DOHH2 (cell line): Measurements from ENCODE around the gene TRIM27.

Source experiments
- H3F3A ChIP-seq: fragments of 200-600 bp; sonication (generic), shearing (Covaris generic); 2 replicates; pipeline ENCODE4 v1.6.0; 2016; ENCODE audit warnings: antibody characterized with exemption, mild to moderate bottlenecking; ENCODE audit not compliant: control insufficient read depth, insufficient read depth
- H3K27ac ChIP-seq: fragments of 200-600 bp; sonication (generic); 2 replicates; pipeline ENCODE4 v1.5.1; 2014; ENCODE audit warnings: low read depth, mild to moderate bottlenecking, low read length, moderate library complexity
- H3K27me3 ChIP-seq: fragments of 200-600 bp; sonication (generic); 2 replicates; pipeline ENCODE4 v1.6.1; 2014; ENCODE audit warnings: mild to moderate bottlenecking, low read length, mixed read lengths; ENCODE audit not compliant: control insufficient read depth
- H3K36me3 ChIP-seq: fragments of 200-600 bp; sonication (generic); 2 replicates; pipeline ENCODE4 v1.6.1; 2014; ENCODE audit warnings: mild to moderate bottlenecking, low read length, moderate library complexity, mixed read lengths; ENCODE audit not compliant: control insufficient read depth
- H3K4me1 ChIP-seq: fragments of 200-600 bp; sonication (generic); 2 replicates; pipeline ENCODE4 v1.6.1; 2014; ENCODE audit warnings: mild to moderate bottlenecking, low read length, mixed read lengths; ENCODE audit not compliant: control insufficient read depth
- H3K4me2 ChIP-seq: fragments of 200-600 bp; sonication (generic); 2 replicates; pipeline ENCODE4 v1.6.0; 2014; ENCODE audit warnings: mild to moderate bottlenecking, low read length, moderate library complexity
- H3K4me3 ChIP-seq: fragments of 200-600 bp; sonication (generic); 2 replicates; pipeline ENCODE4 v1.5.1; 2014; ENCODE audit warnings: mild to moderate bottlenecking, low read length, mixed read lengths
- H3K79me2 ChIP-seq: fragments of 200-600 bp; sonication (generic); 2 replicates; pipeline ENCODE4 v1.6.1; 2014; ENCODE audit warnings: mild to moderate bottlenecking, low read length, mixed read lengths; ENCODE audit not compliant: control insufficient read depth
- H3K9me2 ChIP-seq: fragments of 200-600 bp; sonication (generic); replicated peaks from 2 replicates; pipeline ENCODE4 v1.6.1; 2014; ENCODE audit warnings: mild to moderate bottlenecking, low read length, mixed read lengths; ENCODE audit not compliant: control insufficient read depth
- H3K9me3 ChIP-seq: fragments of 200-600 bp; sonication (generic); 2 replicates; pipeline ENCODE4 v1.6.1; 2014; ENCODE audit warnings: antibody characterized with exemption, low read length, mixed read lengths; ENCODE audit not compliant: control insufficient read depth, insufficient read depth
- H4K20me1 ChIP-seq: fragments of 200-600 bp; sonication (generic); 2 replicates; pipeline ENCODE4 v1.6.0; 2014; ENCODE audit warnings: low read depth, mild to moderate bottlenecking, antibody characterized with exemption, low read length, moderate library complexity; ENCODE audit not compliant: control insufficient read depth, insufficient read depth
- CTCF ChIP-seq: fragments of 200-600 bp; sonication (generic); IDR thresholded peaks from one replicate; pipeline ENCODE4 v1.5.1; 2014; ENCODE audit warnings: antibody characterized with exemption, mild to moderate bottlenecking, low read depth, low read length; ENCODE audit not compliant: poor library complexity, severe bottlenecking
- EZH2phosphoT487 ChIP-seq: fragments of 200-600 bp; sonication (generic); IDR thresholded peaks from 2 replicates; pipeline ENCODE4 v1.6.1; 2017; ENCODE audit warnings: borderline replicate concordance, mild to moderate bottlenecking, antibody characterized with exemption, low read length, moderate library complexity, mixed read lengths

TRIM27 gene

DNA sequence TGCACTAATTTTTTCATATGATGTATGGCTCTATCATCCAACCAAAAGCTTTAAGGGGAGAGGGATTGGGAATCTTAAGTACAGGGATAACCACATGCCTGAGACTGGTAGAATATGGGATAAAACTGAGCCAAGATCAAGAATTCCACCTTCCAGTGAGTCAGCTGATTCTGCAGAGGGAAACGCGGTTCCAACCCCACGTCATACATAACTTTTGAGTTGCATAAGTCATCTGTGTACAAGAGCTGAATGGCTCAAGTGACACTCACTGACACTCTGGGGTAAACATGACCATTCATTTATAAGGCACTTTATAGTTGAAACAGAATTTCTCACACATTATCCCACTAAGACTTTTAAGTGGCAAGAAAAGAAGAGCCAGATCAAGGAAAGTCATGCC, 16.4 kb downstream of the TRIM27 start:
- Histone ChIP-seq H3K79me2 (peaks cover 2% of the 10 kb centered on the region; the same call in 1 of the 2 replicates), H3K27me3 (no peaks in the 10 kb centered on the region), H3K27ac (no peak overlapping the region), H3K4me2 (no peak overlapping the region), H3F3A (peaks cover 8% of the 10 kb centered on the region), H3K4me3 (no peak overlapping the region), H3K9me2 (no peaks in the 10 kb centered on the region), H4K20me1 (no peaks in the 10 kb centered on the region), H3K4me1 (peaks cover 8% of the 10 kb centered on the region), H3K9me3 (no peaks in the 10 kb centered on the region), H3K36me3 (peaks cover 96% of the 10 kb centered on the region)
- TF ChIP-seq EZH2phosphoT487 (no peak), CTCF (no peak)

- Histone ChIP-seq H3K9me2 (no peaks in the 10 kb centered on the region), H3K27me3 (no peaks in the 10 kb centered on the region), H3K4me2 (no peak overlapping the region), H3K9me3 (no peaks in the 10 kb centered on the region), H4K20me1 (no peaks in the 10 kb centered on the region), H3K27ac (no peak overlapping the region), H3F3A (peaks cover 15% of the 10 kb centered on the region), H3K36me3 (peaks cover 96% of the 10 kb centered on the region), H3K4me1 (peaks cover 16% of the 10 kb centered on the region), H3K4me3 (no peak overlapping the region), H3K79me2 (no peaks in the 10 kb centered on the region)
- no peak for TF ChIP-seq CTCF
- no peak for TF ChIP-seq EZH2phosphoT487
Observed at GRCh38 chr6:28906669-28907068, 17.1 kb downstream of the TRIM27 start.

DNA sequence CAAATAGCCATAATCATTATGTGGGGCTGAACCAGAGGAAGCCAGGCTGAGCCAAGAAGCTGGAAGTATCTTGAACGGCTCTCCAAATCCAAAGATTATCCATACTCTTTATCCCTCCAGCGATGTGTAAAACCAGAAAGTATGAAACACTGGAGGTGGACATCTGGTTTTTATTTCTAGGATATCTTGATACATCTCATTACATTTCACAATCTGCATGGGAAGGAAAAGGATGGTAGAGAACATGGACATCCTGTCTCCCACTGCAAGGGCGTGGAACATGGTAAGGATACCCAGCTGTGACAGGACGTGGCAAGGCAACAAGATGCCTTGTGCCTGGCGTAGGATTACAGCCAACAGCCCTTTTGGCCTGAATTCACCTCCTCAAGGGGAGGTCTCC, 20.1 kb downstream of the TRIM27 start:
- Histone ChIP-seq H3K27me3 (no peaks in the 10 kb centered on the region), H3F3A (peaks cover 39% of the 10 kb centered on the region), H3K4me2 (no peak overlapping the region), H3K4me1 (peaks cover 29% of the 10 kb centered on the region), H3K9me2 (no peaks in the 10 kb centered on the region), H4K20me1 (no peaks in the 10 kb centered on the region), H3K4me3 (no peak overlapping the region), H3K79me2 (no peaks in the 10 kb centered on the region), H3K27ac (no peak overlapping the region), H3K36me3 (peaks cover 85% of the 10 kb centered on the region), H3K9me3 (no peaks in the 10 kb centered on the region)
- TF ChIP-seq CTCF (no peak), EZH2phosphoT487 (no peak)

GRCh38 chr6:28901831-28902230, 22.0 kb downstream of the TRIM27 start:
- no peak overlapping the region for H3K4me2 ChIP-seq
- H3F3A ChIP-seq = peaks cover 51% of the 10 kb centered on the region
- no peaks in the 10 kb centered on the region for H4K20me1 ChIP-seq
- no peaks in the 10 kb centered on the region for H3K79me2 ChIP-seq
- H3K9me2 ChIP-seq = no peaks in the 10 kb centered on the region
- no peak for TF ChIP-seq EZH2phosphoT487
- no peak for TF ChIP-seq CTCF
- H3K27me3 ChIP-seq = no peaks in the 10 kb centered on the region
- no peak overlapping the region for H3K4me3 ChIP-seq
- H3K27ac ChIP-seq = peak overlapping the region; percentile 52
- peaks cover 41% of the 10 kb centered on the region for H3K4me1 ChIP-seq
- no peaks in the 10 kb centered on the region for H3K9me3 ChIP-seq
- peaks cover 66% of the 10 kb centered on the region for H3K36me3 ChIP-seq
